ENCODE measurements around the gene HLCS.

- TF ChIP-seq SUZ12 (IDR thresholded peaks at IDR 0.05; ENCODE audit: unreplicated experiment) (no peak), POLR2AphosphoS5 (IDR thresholded peaks at IDR 0.05; ENCODE audit: low read length) (no peak), MXI1 (IDR thresholded peaks at IDR 0.05; ENCODE audit: low read depth, low read length) (no peak), CTCF (IDR thresholded peaks at IDR 0.05 in 2 of 3, conservative IDR thresholded peaks at IDR 0.05 in 1 of 3; ENCODE audit: control insufficient read depth in 2 of 3, extremely low read depth in 1 of 3, insufficient read depth in 1 of 3, low read depth in 3 of 3, low read length in 3 of 3) (no peak), BHLHE40 (IDR thresholded peaks at IDR 0.05; ENCODE audit: borderline replicate concordance in 1 of 2, low read depth in 2 of 2, low read length in 1 of 2) (no peak), RAD21 (IDR thresholded peaks at IDR 0.05; ENCODE audit: insufficient read depth, low read depth, low read length) (no peak), CHD1 (IDR thresholded peaks at IDR 0.05; ENCODE audit: low read depth, low read length) (no peak)
Measured at GRCh38 chr21:37001441-37001840, 35.0 kb upstream of the HLCS start.

Data from GM12878 (cell line).